ENCODE measurements around the gene RHBG.

DNA sequence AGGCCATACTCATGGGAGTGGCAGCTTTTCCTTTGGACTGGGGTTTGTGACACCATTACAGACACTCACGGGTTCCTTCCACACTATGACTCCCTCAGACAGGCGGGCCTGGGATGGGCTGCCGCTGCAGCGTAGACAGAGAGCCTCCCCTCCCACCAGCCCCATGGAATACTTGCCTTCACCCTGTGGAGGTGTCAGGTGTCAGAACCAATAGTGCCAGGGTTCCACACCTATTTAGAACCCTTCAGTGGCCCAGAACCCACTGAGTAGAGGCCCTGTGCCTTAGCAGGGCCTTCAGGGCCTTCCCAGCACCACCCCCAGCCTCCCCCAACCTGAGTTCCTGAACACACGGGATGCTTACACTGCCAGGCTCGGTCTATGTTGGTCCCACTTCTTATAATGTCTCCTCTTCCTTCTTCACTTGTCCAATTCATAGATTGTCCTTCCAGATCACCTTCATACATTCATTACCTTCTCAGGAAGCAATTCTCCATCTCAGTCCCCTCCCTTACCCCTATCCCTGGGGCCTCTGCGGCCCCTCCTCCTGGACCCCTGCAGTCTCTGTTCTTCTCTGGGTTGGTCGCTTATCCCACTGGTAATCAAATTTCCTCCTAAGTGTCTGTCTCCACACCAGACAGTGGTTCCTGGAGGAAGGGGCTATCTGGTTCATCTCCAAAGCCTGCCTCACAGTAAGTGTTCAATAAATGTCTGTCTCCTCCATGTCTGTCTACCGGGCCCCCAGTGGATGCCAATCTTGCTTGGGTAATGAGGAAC, 1.4 kb upstream of the RHBG start:
- TF ChIP-seq, protein P1, sequence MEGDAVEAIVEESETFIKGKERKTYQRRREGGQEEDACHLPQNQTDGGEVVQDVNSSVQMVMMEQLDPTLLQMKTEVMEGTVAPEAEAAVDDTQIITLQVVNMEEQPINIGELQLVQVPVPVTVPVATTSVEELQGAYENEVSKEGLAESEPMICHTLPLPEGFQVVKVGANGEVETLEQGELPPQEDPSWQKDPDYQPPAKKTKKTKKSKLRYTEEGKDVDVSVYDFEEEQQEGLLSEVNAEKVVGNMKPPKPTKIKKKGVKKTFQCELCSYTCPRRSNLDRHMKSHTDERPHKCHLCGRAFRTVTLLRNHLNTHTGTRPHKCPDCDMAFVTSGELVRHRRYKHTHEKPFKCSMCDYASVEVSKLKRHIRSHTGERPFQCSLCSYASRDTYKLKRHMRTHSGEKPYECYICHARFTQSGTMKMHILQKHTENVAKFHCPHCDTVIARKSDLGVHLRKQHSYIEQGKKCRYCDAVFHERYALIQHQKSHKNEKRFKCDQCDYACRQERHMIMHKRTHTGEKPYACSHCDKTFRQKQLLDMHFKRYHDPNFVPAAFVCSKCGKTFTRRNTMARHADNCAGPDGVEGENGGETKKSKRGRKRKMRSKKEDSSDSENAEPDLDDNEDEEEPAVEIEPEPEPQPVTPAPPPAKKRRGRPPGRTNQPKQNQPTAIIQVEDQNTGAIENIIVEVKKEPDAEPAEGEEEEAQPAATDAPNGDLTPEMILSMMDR (IDR thresholded peaks at IDR 0.05): no peak
- TF ChIP-seq POLR2A (IDR thresholded peaks at IDR 0.05): no peak
